ENCODE measurements around the gene MRPL49. TPM values are rescaled to one million over a fixed set of nuclear protein-coding genes. Genes with fewer than 3 reads are reported as not detected.

The MRPL49 gene
- total and polyA plus RNA-seq, 2 of the 8 experiments (the other 6 are each of a cell fraction or from before 2014, with no cell fraction given): 54.0 to 84.8 TPM

- TF ChIP-seq MAFK (IDR thresholded peaks at IDR 0.05; ENCODE audit: low read depth, low read length): no peak
- TF ChIP-seq TAF1 (IDR thresholded peaks at IDR 0.05; ENCODE audit: low read depth, low read length): no peak
- no peak for TF ChIP-seq NANOG (IDR thresholded peaks at IDR 0.05; ENCODE audit: insufficient read depth, low read depth, low read length, poor library complexity, severe bottlenecking)
- TF ChIP-seq RXRA (IDR thresholded peaks at IDR 0.05; ENCODE audit: insufficient read depth, low read depth, low read length): no peak
- TF ChIP-seq JUN (IDR thresholded peaks at IDR 0.05; ENCODE audit: low read depth, low read length): no peak
- no peak for TF ChIP-seq ZNF274 (IDR thresholded peaks at IDR 0.05; ENCODE audit: borderline replicate concordance, extremely low read depth, low read length)
- TF ChIP-seq CHD2 (IDR thresholded peaks at IDR 0.05; ENCODE audit: low read length): no peak
Observed at GRCh38 chr11:65127473-65128181, 5.5 kb downstream of the MRPL49 start (continued).

Measured in H1 (cell line).